ENCODE measurements around the gene TRERF1. TPM values are rescaled to one million over a fixed set of nuclear protein-coding genes. Genes with fewer than 3 reads are reported as not detected.

Gene TRERF1
- total RNA-seq, 1 donor from 2014 or later = 12.4 TPM

GRCh38 chr6:42200035-42200434, 251.7 kb downstream of the TRERF1 start:
- Mint-ChIP-seq H3K27me3 (ENCODE audit: low read depth) (no peaks in the 10 kb centered on the region), H3K36me3 (ENCODE audit: low read depth) (peaks cover 2% of the 10 kb centered on the region), H3K4me3 (no peak overlapping the region), H3K27ac (ENCODE audit: unreplicated experiment) (no peak overlapping the region), H3K4me1 (no peaks in the 10 kb centered on the region), H3K9me3 (no peaks in the 10 kb centered on the region)
- no peak for DNase-seq (ENCODE audit: low read depth, low spot score)
- no peak for TF ChIP-seq CTCF (conservative IDR thresholded peaks at IDR 0.05)

GRCh38 chr6:42199106-42199981, 252.4 kb downstream of the TRERF1 start:
- no peak for DNase-seq (ENCODE audit: low read depth, low spot score)
- Mint-ChIP-seq H3K9me3 (no peaks in the 10 kb centered on the region), H3K27ac (ENCODE audit: unreplicated experiment) (no peak overlapping the region), H3K27me3 (ENCODE audit: low read depth) (no peaks in the 10 kb centered on the region), H3K4me1 (no peaks in the 10 kb centered on the region), H3K4me3 (no peak overlapping the region), H3K36me3 (ENCODE audit: low read depth) (peaks cover 2% of the 10 kb centered on the region)
- no peak for TF ChIP-seq CTCF (conservative IDR thresholded peaks at IDR 0.05)

- H3K4me3 Mint-ChIP-seq = no peak overlapping the region
- no peaks in the 10 kb centered on the region for H3K9me3 Mint-ChIP-seq
- DNase-seq (ENCODE audit: low read depth, low spot score) = no peak
- H3K27ac Mint-ChIP-seq (ENCODE audit: unreplicated experiment) = no peak overlapping the region
- H3K36me3 Mint-ChIP-seq (ENCODE audit: low read depth) = peaks cover 2% of the 10 kb centered on the region
- H3K27me3 Mint-ChIP-seq (ENCODE audit: low read depth) = no peaks in the 10 kb centered on the region
- TF ChIP-seq CTCF (conservative IDR thresholded peaks at IDR 0.05) = no peak
- no peaks in the 10 kb centered on the region for H3K4me1 Mint-ChIP-seq
Observed at GRCh38 chr6:42197555-42198362, 254.0 kb downstream of the TRERF1 start.

GRCh38 chr6:42195415-42195814, 256.3 kb downstream of the TRERF1 start:
- no peak overlapping the region for H3K4me3 Mint-ChIP-seq
- H3K4me1 Mint-ChIP-seq = no peaks in the 10 kb centered on the region

GRCh38 chr6:42194056-42194455, 257.7 kb downstream of the TRERF1 start:
- Mint-ChIP-seq H3K4me3 (no peak overlapping the region), H3K4me1 (no peaks in the 10 kb centered on the region), H3K27me3 (ENCODE audit: low read depth) (no peaks in the 10 kb centered on the region), H3K27ac (ENCODE audit: unreplicated experiment) (no peak overlapping the region), H3K9me3 (no peaks in the 10 kb centered on the region), H3K36me3 (ENCODE audit: low read depth) (no peaks in the 10 kb centered on the region)
- no peak for TF ChIP-seq CTCF (conservative IDR thresholded peaks at IDR 0.05)
- no peak for DNase-seq (ENCODE audit: low read depth, low spot score)

More at GRCh38 chr6:42195415-42195814, 256.3 kb downstream of the TRERF1 start:
- H3K27me3 Mint-ChIP-seq (ENCODE audit: low read depth) = no peaks in the 10 kb centered on the region
- H3K9me3 Mint-ChIP-seq = no peaks in the 10 kb centered on the region
- H3K27ac Mint-ChIP-seq (ENCODE audit: unreplicated experiment) = no peak overlapping the region
- no peak for TF ChIP-seq CTCF (conservative IDR thresholded peaks at IDR 0.05)
- no peak for DNase-seq (ENCODE audit: low read depth, low spot score)
- peaks cover 2% of the 10 kb centered on the region for H3K36me3 Mint-ChIP-seq (ENCODE audit: low read depth)
